Heart left ventricle (tissue), 16 donors: ENCODE results near the gene STARD7. TPM values are rescaled to one million over a fixed set of nuclear protein-coding genes. Genes with fewer than 3 reads are reported as not detected.

Experiments used
- ATAC-seq, 4 donors: fragments of 200-7000 bp; cut with Tn5 transposase; one replicate each; pipeline ENCODE4 v1.9.1; 2020 to 2022; ENCODE audit warnings: moderate library complexity in 4 of 4, mild to moderate bottlenecking in 3 of 4, moderate number of reproducible peaks in 1 of 4
- DNase-seq, 5 donors: peaks; one replicate each; pipeline ENCODE4 v3.0.0-alpha.2; 2020
- H3K27ac ChIP-seq, 12 donors: fragments of 200-600 bp; sonication (generic) in 4 of 12; one replicate each; pipeline versions ENCODE4 v1.5.0 to v1.8.0; 2016 to 2022; ENCODE audit warnings: mild to moderate bottlenecking in 2 of 12
- H3K27me3 ChIP-seq, 9 donors: fragments of 200-600 bp; sonication (generic) in 2 of 9; one replicate each; pipeline versions ENCODE4 v1.5.1 to v1.8.0; 2016 to 2022; ENCODE audit warnings: mild to moderate bottlenecking in 3 of 9
- H3K36me3 ChIP-seq, 9 donors: fragments of 200-600 bp; sonication (generic) in 2 of 9; one replicate each; pipeline versions ENCODE4 v1.5.0 to v1.8.0; 2018 to 2022; ENCODE audit warnings: mild to moderate bottlenecking in 2 of 9
- H3K4me1 ChIP-seq, 12 donors: fragments of 200-600 bp; sonication (generic) in 4 of 12; one replicate each; pipeline versions ENCODE4 v1.5.0 to v1.8.0; 2016 to 2022; ENCODE audit warnings: mild to moderate bottlenecking in 3 of 12
- H3K4me3 ChIP-seq, 12 donors: fragments of 200-600 bp; sonication (generic) in 4 of 12; one replicate each; pipeline versions ENCODE4 v1.5.0 to v1.8.0; 2017 to 2022; ENCODE audit warnings: mild to moderate bottlenecking in 9 of 12, moderate library complexity in 4 of 12
- H3K9me3 ChIP-seq, 12 donors: fragments of 200-600 bp; sonication (generic) in 4 of 12; one replicate each; pipeline versions ENCODE4 v1.5.0 to v1.8.0; 2016 to 2022; ENCODE audit warnings: mild to moderate bottlenecking in 1 of 12
- CTCF ChIP-seq, 12 donors: fragments of 200-600 bp; sonication (generic) in 4 of 12; IDR thresholded peaks; one replicate each; pipeline versions ENCODE4 v1.5.0 to v1.8.0; 2018 to 2022; ENCODE audit warnings: antibody characterized with exemption in 12 of 12, mild to moderate bottlenecking in 5 of 12
- POLR2A ChIP-seq, 2 donors: fragments of 450-650 bp; IDR thresholded peaks; one replicate each; pipeline ENCODE4 v1.6.1; 2017; ENCODE audit warnings: antibody characterized with exemption in 2 of 2, mild to moderate bottlenecking in 2 of 2, moderate library complexity in 2 of 2
- WGBS, 4 donors: extraction: QIAGEN DNeasy Blood & Tissue Kit in 2 of 4; methylation state at CpG; one replicate each; pipeline versions ENCODE4 v1.1.5 to v1.1.7; 2013 to 2018; 5-methylcytosine and 5-hydroxymethylcytosine counted together
- intact Hi-C, 10 donors: fragments of 100-400 bp; cut with DNase I; formaldehyde crosslinking; loops; one replicate each; pipeline versions ENCODE4 v1.11.1 to v1.14.2; 2022
- polyA plus RNA-seq, 2 donors: library from polyadenylated mRNA; stranded (reverse); fragments of 200-250 nt; gene quantifications; one replicate each; pipeline ENCODE4 v1.2.3, GENCODE V29; 2013
- total RNA-seq, 9 donors: library from RNA; depleted of rRNA in 2 of 9; stranded (reverse); fragments of >200 nt in 2 of 9; fragmentation: NEBNext Ultra II Directional in 3 of 9; extraction: Animal tissue kit (Norgen Biotek cat#: 25700) in 3 of 9; gene quantifications; one replicate each; pipeline versions ENCODE4 v1.1.0 to v1.2.4, GENCODE V29; 2016 to 2023
- donor health status: ischemic (EF 13 %, LVEDD 7.1; RV severe dilation, severe dysfunction).
- donor health status: healthy with polysubstance abuse.
- donor health status: DM: no; HTN: yes; CAD: no.
- donor health status: DM: no; HTN: no; CAD: no.
- donor health status: ischemic (EF 25% LVEDD 6.9; RV normal size, moderate dysfunction).
- donor health status: ischemic (EF 25% LVEDD 5.7; RV mildly dilated, moderate dysfunction).
- donor health status: healthy.
- donor health status: DM: yes; HTN: yes; CAD: no.
- donor health status: ischemic (EF 35%, LVEDD 5.7; RV mildly dilated, moderate dysfunction).
- donor health status: nonischemic (EF 11% LVEDD 7.7; RV severe dilation, severe dysfunction).
- donor health status: DM: yes; HTN: yes; CAD: no.
- donor health status: PGD.
- donor health status: ischemic (EF 29% LVEDD 5.4; RV normal size, mild dysfunction).
- donor health status: nonischemic (EF 23%, LVEDD 6.1; RV moderate dilation, normal function).

The STARD7 gene
- total and polyA plus RNA-seq, 11 donors, result 58.3 to 526 (median 188) TPM

GRCh38 chr2:96156926-96157648 is 51.5 kb downstream of the STARD7 start:
- no peak for ATAC-seq

GRCh38 chr2:96156011-96156820 is 52.4 kb downstream of the STARD7 start:
- Histone ChIP-seq H3K4me1 (peaks cover 0 to 21% (median 0%) of the 10 kb centered on the region in 12 donors), H3K36me3 (no peaks in the 10 kb centered on the region), H3K9me3 (peaks cover 0 to 9% (median 0%) of the 10 kb centered on the region in 12 donors), H3K27me3 (no peaks in the 10 kb centered on the region), H3K27ac (no peak overlapping the region), H3K4me3 (no peak overlapping the region)
- 86 to 90% (median 88%) methylated on average over 10 of the region's 10 CpGs for WGBS, 4 donors
- TF ChIP-seq CTCF (IDR thresholded peaks at IDR 0.05) (no peak), POLR2A (IDR thresholded peaks at IDR 0.05) (no peak)
- ATAC-seq, result no peak
- DNase-seq, result peak in 1 of 5 donors; percentile 30
- intact Hi-C loops, result no loop called here

More at GRCh38 chr2:96156926-96157648, 51.5 kb downstream of the STARD7 start:
- intact Hi-C loops, result no loop called here
- WGBS, 4 donors, result 94 to 96% (median 95%) methylated on average over 5 of the region's 5 CpGs
- DNase-seq, result peak in 1 of 5 donors; percentile 42
- Histone ChIP-seq H3K9me3 (peaks cover 0 to 9% (median 0%) of the 10 kb centered on the region in 12 donors), H3K4me1 (peaks cover 0 to 21% (median 0%) of the 10 kb centered on the region in 12 donors), H3K36me3 (no peaks in the 10 kb centered on the region), H3K27ac (peak overlapping the region in 1 of 12 donors; percentile 33), H3K27me3 (no peaks in the 10 kb centered on the region), H3K4me3 (no peak overlapping the region)
- TF ChIP-seq POLR2A (IDR thresholded peaks at IDR 0.05) (no peak), CTCF (IDR thresholded peaks at IDR 0.05) (no peak)

- no peak for ATAC-seq
- WGBS, 4 donors, result 85 to 89% (median 89%) methylated on average over 14 to 16 of the region's 16 CpGs
- no peaks in the 10 kb centered on the region for H3K27me3 ChIP-seq
These were observed 53.9 kb downstream of the STARD7 start for GRCh38 chr2:96154506-96155380.

More at GRCh38 chr2:96154506-96155380, 53.9 kb downstream of the STARD7 start:
- intact Hi-C loops, result no loop called here
- TF ChIP-seq CTCF (IDR thresholded peaks at IDR 0.05), result no peak
- no peaks in the 10 kb centered on the region for H3K36me3 ChIP-seq
- H3K9me3 ChIP-seq, result no peaks in the 10 kb centered on the region
- H3K4me3 ChIP-seq, result no peak overlapping the region
- H3K4me1 ChIP-seq, result peaks cover 0 to 21% (median 0%) of the 10 kb centered on the region in 12 donors
- no peak overlapping the region for H3K27ac ChIP-seq
- DNase-seq, result peak in 1 of 5 donors; percentile 52
